SK-N-SH treated with all-trans-retinoic acid at 6 μM for 48 hours (cell line): ENCODE data around the gene HIVEP3.

Experiments
- CREB5 ChIP-seq: fragments of 250-450 bp; sonication (Bioruptor Pico); IDR thresholded peaks from 2 replicates; pipeline ENCODE4 v1.5.1; 2020; ENCODE audit warnings: low read depth, mild to moderate bottlenecking, moderate library complexity
- ESRRG ChIP-seq: fragments of 250-450 bp; sonication (Bioruptor Pico); IDR thresholded peaks from 2 replicates; pipeline ENCODE4 v1.6.1; 2021; ENCODE audit warnings: mild to moderate bottlenecking
- GLIS3 ChIP-seq: fragments of 250-450 bp; sonication (Bioruptor Pico); IDR thresholded peaks from 2 replicates; pipeline ENCODE4 v1.5.0; 2020; ENCODE audit warnings: mild to moderate bottlenecking, moderate library complexity
- ISL1 ChIP-seq: fragments of 250-450 bp; sonication (Bioruptor Pico); IDR thresholded peaks from 2 replicates; pipeline ENCODE4 v2.1.2; 2022; ENCODE audit warnings: mild to moderate bottlenecking, moderate library complexity
- PATZ1 ChIP-seq: fragments of 250-450 bp; sonication (Bioruptor Pico); IDR thresholded peaks from 2 replicates; pipeline ENCODE4 v1.8.0; 2020; ENCODE audit warnings: mild to moderate bottlenecking, moderate library complexity, borderline replicate concordance
- RARB ChIP-seq: fragments of 250-450 bp; sonication (Bioruptor Pico); IDR thresholded peaks from 2 replicates; pipeline ENCODE4 v1.8.0; 2021; ENCODE audit warnings: mild to moderate bottlenecking, moderate library complexity

- TF ChIP-seq GLIS3 (CRISPR knock-in tag) = no peak
- TF ChIP-seq CREB5 = no peak
- TF ChIP-seq ISL1 (CRISPR knock-in tag) = no peak
- no peak for TF ChIP-seq PATZ1
- TF ChIP-seq RARB (CRISPR knock-in tag) = no peak
- TF ChIP-seq ESRRG (CRISPR knock-in tag) = no peak
Observed at GRCh38 chr1:41915786-41916571, 2.7 kb downstream of the HIVEP3 start.
